ENCODE results near the gene MESP2.

The MESP2 gene

DNA sequence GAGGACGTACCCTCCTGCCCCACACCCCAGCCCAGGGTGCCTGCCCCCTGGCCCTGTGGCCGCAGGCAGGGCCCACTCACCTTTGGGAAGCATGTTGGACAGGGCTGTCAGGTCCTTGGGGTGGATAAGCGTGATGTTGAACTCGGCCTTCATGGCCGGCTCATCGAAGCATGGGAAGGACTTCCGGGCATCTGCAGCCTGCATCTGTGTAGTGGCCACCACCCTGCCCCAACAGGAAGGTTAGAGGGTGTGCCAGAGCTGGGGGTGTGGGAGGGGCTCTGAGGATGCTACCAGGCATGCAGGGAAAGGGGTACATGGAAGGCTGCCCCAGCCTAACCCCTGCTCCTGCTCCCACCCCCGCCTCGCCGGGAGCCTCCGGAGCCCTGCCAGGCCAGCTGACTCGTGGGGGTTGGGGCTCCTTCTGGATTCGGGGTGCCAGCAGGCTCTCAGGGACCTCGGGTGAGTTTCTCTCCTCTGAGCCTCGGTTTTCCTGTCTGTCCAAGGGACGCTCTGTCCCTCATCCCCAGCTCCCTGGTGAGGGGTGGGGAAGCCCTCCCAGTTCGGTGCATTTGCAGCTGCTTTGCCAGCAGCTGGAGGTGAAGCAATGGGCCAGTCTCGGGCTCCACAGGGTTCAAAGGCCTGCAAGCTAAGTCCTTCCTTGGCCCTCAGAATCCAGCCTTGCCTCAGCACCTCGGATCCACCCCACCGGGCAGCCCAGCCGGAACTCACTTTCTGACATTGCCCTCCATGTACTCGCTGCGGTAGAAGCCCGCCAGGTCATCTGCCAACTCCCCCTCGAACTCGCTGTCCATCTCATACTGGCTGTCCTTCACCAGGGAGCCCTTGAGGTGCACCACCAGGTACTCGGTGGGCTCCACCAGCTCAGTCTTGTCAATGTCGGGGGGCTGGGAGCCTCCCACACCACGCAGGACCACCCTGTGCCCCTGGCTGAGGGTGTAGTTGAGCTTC, 29.4 kb downstream of the MESP2 start:
- Histone ChIP-seq H3K27ac (ENCODE audit: low read depth, low read length) (no peak overlapping the region), H3K9ac (ENCODE audit: low read length in 5 of 5) (no peak overlapping the region), H3K4me1 (ENCODE audit: control insufficient read depth in 5 of 5, insufficient read depth in 5 of 5, low read length in 5 of 5) (peaks cover 0 to 4% (median 0%) of the 10 kb centered on the region in 5 donors), H3K9me3 (ENCODE audit: control insufficient read depth in 5 of 5, low read length in 5 of 5) (no peaks in the 10 kb centered on the region), H3K27me3 (ENCODE audit: control insufficient read depth in 5 of 5, insufficient read depth in 4 of 5, low read length in 5 of 5) (peaks cover 0 to 7% (median 0%) of the 10 kb centered on the region in 5 donors), H3K4me3 (ENCODE audit: low read depth in 1 of 5, low read length in 5 of 5) (no peak overlapping the region), H3K36me3 (ENCODE audit: control insufficient read depth in 5 of 5, insufficient read depth in 5 of 5, low read length in 5 of 5) (peaks cover 0 to 55% (median 26%) of the 10 kb centered on the region in 5 donors)

GRCh38 chr15:89806210-89806558, 30.1 kb downstream of the MESP2 start:
- no peak overlapping the region for H3K4me3 ChIP-seq (ENCODE audit: low read depth in 1 of 5, low read length in 5 of 5)
- peaks cover 0 to 7% (median 0%) of the 10 kb centered on the region in 5 donors for H3K27me3 ChIP-seq (ENCODE audit: control insufficient read depth in 5 of 5, insufficient read depth in 4 of 5, low read length in 5 of 5)
- H3K4me1 ChIP-seq (ENCODE audit: control insufficient read depth in 5 of 5, insufficient read depth in 5 of 5, low read length in 5 of 5), result peaks cover 0 to 4% (median 0%) of the 10 kb centered on the region in 5 donors
- peaks cover 0 to 49% (median 21%) of the 10 kb centered on the region in 5 donors for H3K36me3 ChIP-seq (ENCODE audit: control insufficient read depth in 5 of 5, insufficient read depth in 5 of 5, low read length in 5 of 5)
- H3K9ac ChIP-seq (ENCODE audit: low read length in 5 of 5), result no peak overlapping the region
- H3K9me3 ChIP-seq (ENCODE audit: control insufficient read depth in 5 of 5, low read length in 5 of 5), result no peaks in the 10 kb centered on the region
- H3K27ac ChIP-seq (ENCODE audit: low read depth, low read length), result no peak overlapping the region

GRCh38 chr15:89806559-89807550, 30.7 kb downstream of the MESP2 start:
- Histone ChIP-seq H3K27me3 (ENCODE audit: control insufficient read depth in 5 of 5, insufficient read depth in 4 of 5, low read length in 5 of 5) (peaks cover 0 to 7% (median 0%) of the 10 kb centered on the region in 5 donors), H3K4me1 (ENCODE audit: control insufficient read depth in 5 of 5, insufficient read depth in 5 of 5, low read length in 5 of 5) (peaks cover 0 to 5% (median under 1%) of the 10 kb centered on the region in 5 donors), H3K9me3 (ENCODE audit: control insufficient read depth in 5 of 5, low read length in 5 of 5) (no peaks in the 10 kb centered on the region), H3K9ac (ENCODE audit: low read length in 5 of 5) (no peak overlapping the region), H3K4me3 (ENCODE audit: low read depth in 1 of 5, low read length in 5 of 5) (no peak overlapping the region), H3K27ac (ENCODE audit: low read depth, low read length) (no peak overlapping the region), H3K36me3 (ENCODE audit: control insufficient read depth in 5 of 5, insufficient read depth in 5 of 5, low read length in 5 of 5) (peaks cover 0 to 44% (median 16%) of the 10 kb centered on the region in 5 donors)

- Histone ChIP-seq H3K4me3 (ENCODE audit: low read depth in 1 of 5, low read length in 5 of 5) (no peak overlapping the region), H3K9ac (ENCODE audit: low read length in 5 of 5) (no peak overlapping the region), H3K9me3 (ENCODE audit: control insufficient read depth in 5 of 5, low read length in 5 of 5) (no peaks in the 10 kb centered on the region), H3K36me3 (ENCODE audit: control insufficient read depth in 5 of 5, insufficient read depth in 5 of 5, low read length in 5 of 5) (peaks cover 0 to 36% (median 14%) of the 10 kb centered on the region in 5 donors), H3K4me1 (ENCODE audit: control insufficient read depth in 5 of 5, insufficient read depth in 5 of 5, low read length in 5 of 5) (peaks cover 3 to 11% (median 9%) of the 10 kb centered on the region in 5 donors), H3K27me3 (ENCODE audit: control insufficient read depth in 5 of 5, insufficient read depth in 4 of 5, low read length in 5 of 5) (peaks cover 0 to 4% (median 0%) of the 10 kb centered on the region in 5 donors), H3K27ac (ENCODE audit: low read depth, low read length) (no peak overlapping the region)
Measured at GRCh38 chr15:89807689-89808088, 31.6 kb downstream of the MESP2 start.

DNA sequence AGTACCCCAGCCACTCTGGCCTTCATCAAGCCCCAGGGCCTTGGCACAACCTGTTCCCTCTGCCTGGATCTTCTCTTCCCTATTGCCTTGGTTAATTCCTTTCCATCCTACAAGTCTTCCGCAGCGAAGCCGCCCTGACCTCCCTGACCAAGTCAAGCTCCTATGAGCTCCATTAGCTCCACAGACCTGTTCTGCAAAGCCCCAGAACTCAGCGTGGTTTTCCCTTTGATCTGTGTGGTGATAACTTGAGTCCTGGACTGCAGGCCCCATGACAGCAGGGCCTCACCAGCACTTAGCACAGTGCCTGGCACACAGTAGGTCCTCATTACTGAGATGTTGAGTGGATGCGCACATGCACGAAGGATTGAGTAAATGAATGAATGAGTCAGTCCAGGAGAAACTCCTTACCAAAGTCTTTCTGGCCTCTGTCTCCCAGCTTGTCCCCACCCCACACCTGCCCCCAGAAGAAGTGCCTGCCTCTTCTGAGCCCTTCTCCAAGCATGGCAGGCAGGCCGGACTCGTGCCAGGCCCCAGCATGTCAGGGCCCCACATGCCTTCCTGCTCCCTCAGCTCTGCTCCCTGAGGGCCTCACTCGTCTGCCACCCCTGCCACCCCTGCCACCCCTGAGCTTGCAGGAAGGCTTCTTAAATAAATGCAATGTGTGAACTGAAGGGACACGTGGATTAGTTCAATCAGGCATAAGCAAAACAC, 32.2 kb downstream of the MESP2 start:
- H3K27ac ChIP-seq (ENCODE audit: low read depth, low read length), result no peak overlapping the region
- no peak overlapping the region for H3K9ac ChIP-seq (ENCODE audit: low read length in 5 of 5)
- no peak overlapping the region for H3K4me3 ChIP-seq (ENCODE audit: low read depth in 1 of 5, low read length in 5 of 5)
- H3K27me3 ChIP-seq (ENCODE audit: control insufficient read depth in 5 of 5, insufficient read depth in 4 of 5, low read length in 5 of 5), result peaks cover 0 to 2% (median 0%) of the 10 kb centered on the region in 5 donors
- H3K36me3 ChIP-seq (ENCODE audit: control insufficient read depth in 5 of 5, insufficient read depth in 5 of 5, low read length in 5 of 5), result peaks cover 0 to 29% (median 10%) of the 10 kb centered on the region in 5 donors
- peaks cover 3 to 16% (median 11%) of the 10 kb centered on the region in 5 donors for H3K4me1 ChIP-seq (ENCODE audit: control insufficient read depth in 5 of 5, insufficient read depth in 5 of 5, low read length in 5 of 5)
- H3K9me3 ChIP-seq (ENCODE audit: control insufficient read depth in 5 of 5, low read length in 5 of 5), result no peaks in the 10 kb centered on the region

DNA sequence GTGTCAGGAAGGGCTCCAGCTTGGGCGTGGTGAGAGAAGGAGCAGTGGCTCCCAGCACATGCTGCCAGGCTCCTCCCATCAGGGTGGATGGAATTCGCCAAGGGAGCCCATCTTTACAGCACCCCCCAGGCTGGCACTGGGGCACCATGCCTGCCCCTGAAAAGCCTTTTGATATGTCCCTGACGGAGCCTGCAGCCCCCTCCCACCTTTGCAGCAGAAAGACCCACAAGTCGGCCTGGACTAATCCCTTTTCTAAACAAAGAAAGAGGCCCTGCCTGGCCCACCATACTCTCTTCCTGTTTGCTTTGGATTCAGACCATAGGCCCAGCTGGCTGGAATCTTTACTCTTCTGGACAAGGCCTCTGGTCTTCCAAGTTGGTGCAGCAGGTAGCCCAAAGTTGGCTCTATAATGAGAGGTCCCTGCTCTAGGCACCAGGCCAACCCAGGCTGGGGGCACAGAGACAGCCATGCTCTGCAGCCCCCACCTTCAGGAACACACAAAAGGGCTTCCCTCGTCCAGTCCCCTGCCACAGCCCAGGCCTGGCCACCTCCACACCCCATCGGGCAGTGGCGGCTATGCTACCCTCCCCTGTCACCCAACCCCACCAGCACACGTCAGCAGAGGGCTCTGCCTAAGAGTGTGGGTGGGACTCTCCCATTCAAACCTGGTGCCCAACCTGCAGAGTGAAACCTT, 33.1 kb downstream of the MESP2 start:
- Histone ChIP-seq H3K27ac (ENCODE audit: low read depth, low read length) (no peak overlapping the region), H3K27me3 (ENCODE audit: control insufficient read depth in 5 of 5, insufficient read depth in 4 of 5, low read length in 5 of 5) (peaks cover 0 to 10% (median 4%) of the 10 kb centered on the region in 5 donors), H3K4me1 (ENCODE audit: control insufficient read depth in 5 of 5, insufficient read depth in 5 of 5, low read length in 5 of 5) (peaks cover 3 to 23% (median 16%) of the 10 kb centered on the region in 5 donors), H3K9me3 (ENCODE audit: control insufficient read depth in 5 of 5, low read length in 5 of 5) (no peaks in the 10 kb centered on the region), H3K4me3 (ENCODE audit: low read depth in 1 of 5, low read length in 5 of 5) (no peak overlapping the region), H3K36me3 (ENCODE audit: control insufficient read depth in 5 of 5, insufficient read depth in 5 of 5, low read length in 5 of 5) (peaks cover 0 to 20% (median 9%) of the 10 kb centered on the region in 5 donors), H3K9ac (ENCODE audit: low read length in 5 of 5) (no peak overlapping the region)

DNA sequence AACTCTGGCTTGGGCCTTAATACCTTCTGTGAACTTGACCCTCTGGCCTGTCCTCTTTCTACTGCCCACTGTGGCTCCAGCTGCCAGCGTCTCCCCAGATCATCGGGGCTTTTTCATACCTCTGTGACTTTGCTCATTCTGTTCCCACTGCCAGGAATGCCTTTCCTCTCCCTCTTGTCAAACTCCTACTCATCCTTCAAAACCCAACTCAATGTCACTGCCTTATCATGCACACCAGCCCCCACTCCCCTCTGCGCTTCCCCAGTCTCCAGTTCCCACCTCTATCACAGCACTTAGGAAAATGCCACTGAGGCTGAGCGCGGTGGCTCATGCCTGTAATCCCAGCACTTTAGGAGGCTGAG, 33.6 kb downstream of the MESP2 start:
- Histone ChIP-seq H3K27ac (ENCODE audit: low read depth, low read length) (no peak overlapping the region), H3K27me3 (ENCODE audit: control insufficient read depth in 5 of 5, insufficient read depth in 4 of 5, low read length in 5 of 5) (peaks cover 0 to 12% (median 5%) of the 10 kb centered on the region in 5 donors), H3K4me3 (ENCODE audit: low read depth in 1 of 5, low read length in 5 of 5) (no peak overlapping the region), H3K4me1 (ENCODE audit: control insufficient read depth in 5 of 5, insufficient read depth in 5 of 5, low read length in 5 of 5) (peaks cover 3 to 27% (median 20%) of the 10 kb centered on the region in 5 donors), H3K9ac (ENCODE audit: low read length in 5 of 5) (no peak overlapping the region), H3K36me3 (ENCODE audit: control insufficient read depth in 5 of 5, insufficient read depth in 5 of 5, low read length in 5 of 5) (peaks cover 0 to 15% (median 4%) of the 10 kb centered on the region in 5 donors), H3K9me3 (ENCODE audit: control insufficient read depth in 5 of 5, low read length in 5 of 5) (no peaks in the 10 kb centered on the region)

GRCh38 chr15:89810837-89811236, 34.7 kb downstream of the MESP2 start:
- H3K36me3 ChIP-seq (ENCODE audit: control insufficient read depth in 5 of 5, insufficient read depth in 5 of 5, low read length in 5 of 5), result peaks cover 0 to 7% (median 3%) of the 10 kb centered on the region in 5 donors
- H3K4me3 ChIP-seq (ENCODE audit: low read depth in 1 of 5, low read length in 5 of 5), result no peak overlapping the region
- no peak overlapping the region for H3K27ac ChIP-seq (ENCODE audit: low read depth, low read length)
- peaks cover 0 to 3% (median 0%) of the 10 kb centered on the region in 5 donors for H3K9me3 ChIP-seq (ENCODE audit: control insufficient read depth in 5 of 5, low read length in 5 of 5)
- peaks cover 3 to 22% (median 11%) of the 10 kb centered on the region in 5 donors for H3K27me3 ChIP-seq (ENCODE audit: control insufficient read depth in 5 of 5, insufficient read depth in 4 of 5, low read length in 5 of 5)
- peaks cover 3 to 33% (median 25%) of the 10 kb centered on the region in 5 donors for H3K4me1 ChIP-seq (ENCODE audit: control insufficient read depth in 5 of 5, insufficient read depth in 5 of 5, low read length in 5 of 5)
- H3K9ac ChIP-seq (ENCODE audit: low read length in 5 of 5), result no peak overlapping the region
